ENCODE measurements around the gene CTDSP2.
"Not testable (repeated sequence)": the region's sequence is repeated elsewhere in the genome, so short reads cannot be mapped to it uniquely, and the experiment has no call there.

GRCh38 chr12:57774634-57775033 is 71.9 kb downstream of the CTDSP2 start:
- not testable (repeated sequence) for TF ChIP-seq CTCF (IDR thresholded peaks at IDR 0.05; ENCODE audit: insufficient read depth, low read depth, low read length); EZH2 (IDR thresholded peaks at IDR 0.05; ENCODE audit: insufficient read depth, low read length)
